ENCODE data around the gene SLK. TPM values are rescaled to one million over a fixed set of nuclear protein-coding genes. Genes with fewer than 3 reads are reported as not detected.

The SLK gene
- total RNA-seq, 1 experiment from 2014 or later: 39.1 TPM

- DNase-seq (ENCODE audit: low spot score): no peak
- CTCF ChIA-PET: no interaction called here
- TF ChIP-seq CTCF (conservative IDR thresholded peaks at IDR 0.05; ENCODE audit: low read depth, low read length): no peak
- no peak for TF ChIP-seq EZH2 (IDR thresholded peaks at IDR 0.05; ENCODE audit: borderline replicate concordance, low read depth, low read length, poor library complexity, severe bottlenecking)
- no peaks in the 10 kb centered on the region for H3K4me1 ChIP-seq (ENCODE audit: insufficient read depth, low read length, poor library complexity, severe bottlenecking)
- intact Hi-C loops (cut with micrococcal nuclease; ENCODE audit: unreplicated experiment): no loop called here
- BruUV-seq (replicated peaks): no TSS peak
- H3K27ac ChIP-seq (ENCODE audit: low read depth, low read length, poor library complexity, severe bottlenecking): no peak overlapping the region
- no peaks in the 10 kb centered on the region for H3K27me3 ChIP-seq (replicated peaks; ENCODE audit: insufficient read depth, low read depth, low read length, poor library complexity)
- peaks cover 38% of the 10 kb centered on the region for H3K36me3 ChIP-seq (ENCODE audit: insufficient read depth, low read length, poor library complexity, severe bottlenecking)
- POLR2A ChIA-PET (ENCODE audit: low non-redundant PET): no interaction called here
- no peaks in the 10 kb centered on the region for H3K9me3 ChIP-seq (ENCODE audit: low read depth, low read length, poor library complexity, severe bottlenecking)
- no peak overlapping the region for H3K4me3 ChIP-seq (ENCODE audit: low read depth, low read length, poor library complexity, severe bottlenecking)
These were observed 49.7 kb downstream of the SLK start for GRCh38 chr10:104016661-104017060.

DNA sequence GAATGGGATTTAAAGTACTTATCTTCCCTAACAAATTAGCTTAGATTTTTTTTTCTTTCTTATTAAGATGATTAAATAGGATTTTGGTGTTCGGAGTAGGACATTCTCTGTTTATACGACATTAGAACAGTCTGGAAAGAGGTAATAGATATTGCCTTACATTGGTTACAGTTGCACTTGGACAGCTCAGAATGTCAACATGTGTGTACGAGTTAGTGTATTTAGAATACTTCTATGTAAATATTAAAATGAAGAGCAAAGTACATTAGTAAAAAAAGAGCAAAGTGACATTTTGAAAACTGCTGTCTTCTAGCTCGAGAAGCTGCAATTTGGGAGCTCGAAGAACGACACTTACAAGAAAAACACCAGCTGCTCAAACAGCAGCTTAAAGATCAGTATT is 51.5 kb downstream of the SLK start:
- no peaks in the 10 kb centered on the region for H3K9me3 ChIP-seq (ENCODE audit: low read depth, low read length, poor library complexity, severe bottlenecking)
- intact Hi-C loops (cut with micrococcal nuclease; ENCODE audit: unreplicated experiment): no loop called here
- no peak overlapping the region for H3K27ac ChIP-seq (ENCODE audit: low read depth, low read length, poor library complexity, severe bottlenecking)
- ChIA-PET CTCF (no interaction called here), POLR2A (ENCODE audit: low non-redundant PET) (no interaction called here)
- H3K36me3 ChIP-seq (ENCODE audit: insufficient read depth, low read length, poor library complexity, severe bottlenecking): peaks cover 48% of the 10 kb centered on the region
- no peak for DNase-seq (ENCODE audit: low spot score)
- no peaks in the 10 kb centered on the region for H3K27me3 ChIP-seq (replicated peaks; ENCODE audit: insufficient read depth, low read depth, low read length, poor library complexity)
- no peaks in the 10 kb centered on the region for H3K4me1 ChIP-seq (ENCODE audit: insufficient read depth, low read length, poor library complexity, severe bottlenecking)
- TF ChIP-seq CTCF (conservative IDR thresholded peaks at IDR 0.05; ENCODE audit: low read depth, low read length): no peak
- no TSS peak for BruUV-seq (replicated peaks)
- no peak overlapping the region for H3K4me3 ChIP-seq (ENCODE audit: low read depth, low read length, poor library complexity, severe bottlenecking)

DNA sequence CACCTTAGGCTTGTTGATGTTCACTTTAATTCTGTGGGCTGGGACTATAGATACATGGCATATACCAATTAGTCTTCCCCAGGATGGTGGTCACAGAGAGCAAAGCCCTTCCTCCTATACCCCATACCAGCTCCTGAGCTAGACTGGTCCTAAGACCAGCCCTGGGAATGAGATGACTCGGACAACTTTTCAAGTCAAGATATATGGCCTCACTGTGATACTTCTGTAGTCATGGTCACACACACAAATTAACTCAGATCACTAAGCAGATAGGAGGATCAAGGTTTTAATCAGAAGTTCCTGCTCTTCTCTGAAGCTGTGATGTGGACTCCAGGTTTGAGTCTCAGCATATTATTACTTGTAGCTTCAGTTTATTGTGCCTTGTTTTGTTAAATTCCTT is 53.1 kb downstream of the SLK start:
- BruUV-seq (replicated peaks): no TSS peak
- Histone ChIP-seq H3K27me3 (replicated peaks; ENCODE audit: insufficient read depth, low read depth, low read length, poor library complexity) (no peaks in the 10 kb centered on the region), H3K9me3 (ENCODE audit: low read depth, low read length, poor library complexity, severe bottlenecking) (no peaks in the 10 kb centered on the region), H3K27ac (ENCODE audit: low read depth, low read length, poor library complexity, severe bottlenecking) (no peak overlapping the region), H3K36me3 (ENCODE audit: insufficient read depth, low read length, poor library complexity, severe bottlenecking) (peaks cover 58% of the 10 kb centered on the region), H3K4me3 (ENCODE audit: low read depth, low read length, poor library complexity, severe bottlenecking) (no peak overlapping the region), H3K4me1 (ENCODE audit: insufficient read depth, low read length, poor library complexity, severe bottlenecking) (no peaks in the 10 kb centered on the region)
- TF ChIP-seq CTCF (conservative IDR thresholded peaks at IDR 0.05; ENCODE audit: low read depth, low read length) (no peak), EZH2 (IDR thresholded peaks at IDR 0.05; ENCODE audit: borderline replicate concordance, low read depth, low read length, poor library complexity, severe bottlenecking) (no peak)
- ChIA-PET CTCF (no interaction called here), POLR2A (ENCODE audit: low non-redundant PET) (no interaction called here)
- intact Hi-C loops (cut with micrococcal nuclease; ENCODE audit: unreplicated experiment): no loop called here
- no peak for DNase-seq (ENCODE audit: low spot score)
